HepG2 (cell line): ENCODE results near the gene SERTM1. TPM values are rescaled to one million over a fixed set of nuclear protein-coding genes. Genes with fewer than 3 reads are reported as not detected.

Experiments used
- ATAC-seq: fragments of 200-7000 bp; cut with Tn5 transposase; 3 replicates; pipeline ENCODE4 v1.9.1; 2020; ENCODE audit warnings: mild to moderate bottlenecking, moderate library complexity
- BruUV-seq: library from RNA; stranded (reverse); fragments of 400-500 nt; replicated peaks from 2 replicates; lab custom pipeline; 2021; lab: Mats Ljungman, UMichigan
- CTCF ChIA-PET: fragments of 300-600 bp; formaldehyde crosslinking; extraction: SDS; loops from one replicate; lab custom pipeline; 2021; ENCODE audit warnings: low total read pairs, inconsistent platforms, low intra/inter-chr PET ratio; lab: Yijun Ruan, JAX
- POLR2A ChIA-PET: fragments of 350-600 bp; sonication (Branson Sonifier 250); formaldehyde crosslinking; loops from one replicate; lab custom pipeline; 2020; ENCODE audit warnings: antibody characterized with exemption, inconsistent platforms; lab: Yijun Ruan, JAX
- DNase-seq: peaks from one replicate; pipeline ENCODE4 v3.0.0-alpha.2; 2015; ENCODE audit warnings: low spot score
- FAIRE-seq: peaks from 3 replicates; lab custom pipeline; 2011; peaks lifted over from hg19 to GRCh38; lab: Jason Lieb, UNC
- H2AFZ ChIP-seq: one replicate; pipeline ENCODE4 v1.6.1; 2011; ENCODE audit warnings: low read length, inconsistent platforms
- H3K27ac ChIP-seq: fragments of 300-600 bp; 3 replicates; pipeline ENCODE4 v1.8.0; 2011; ENCODE audit warnings: mixed run types, mild to moderate bottlenecking, mixed read lengths, low read length, inconsistent platforms; ENCODE audit not compliant: insufficient read depth; ENCODE audit errors: extremely low read length
- H3K27me3 ChIP-seq, 2 experiments: fragments of 200-600 bp in 1 of 2; 2 replicates in 1 of 2; 3 replicates in 1 of 2; pipeline versions ENCODE4 v1.6.0 to v1.8.0; 2011; ENCODE audit warnings: low read length in 2 of 2, mild to moderate bottlenecking in 2 of 2, moderate library complexity in 2 of 2, inconsistent platforms in 1 of 2; ENCODE audit not compliant: insufficient read depth in 2 of 2, control insufficient read depth in 1 of 2
- H3K36me3 ChIP-seq, 2 experiments: fragments of 200-600 bp in 1 of 2; replicated peaks in 1 of 2; 2 replicates in 1 of 2; 3 replicates in 1 of 2; pipeline versions ENCODE4 v1.5.1 to v1.8.0; 2011; ENCODE audit warnings: low read length in 2 of 2, inconsistent platforms in 1 of 2; ENCODE audit not compliant: insufficient read depth in 2 of 2, control insufficient read depth in 1 of 2
- H3K4me1 ChIP-seq: 2 replicates; pipeline ENCODE4 v1.5.1; 2012; ENCODE audit warnings: low read length, inconsistent platforms; ENCODE audit not compliant: insufficient read depth
- H3K4me2 ChIP-seq: 2 replicates; pipeline ENCODE4 v1.6.0; 2011; ENCODE audit warnings: low read depth, low read length, inconsistent platforms
- H3K4me3 ChIP-seq, 3 experiments: fragments of 200-600 bp in 1 of 3; sonication (generic), shearing (Covaris generic) in 1 of 3; replicated peaks in 1 of 3; 2 replicates each; pipeline ENCODE4 v1.5.1; 2011 to 2016; ENCODE audit warnings: low read length in 3 of 3, inconsistent platforms in 2 of 3, low read depth in 2 of 3, mild to moderate bottlenecking in 2 of 3, control low read depth in 1 of 3, mixed read lengths in 1 of 3; ENCODE audit not compliant: insufficient read depth in 1 of 3
- H3K79me2 ChIP-seq: one replicate; pipeline ENCODE4 v1.6.1; 2011; ENCODE audit warnings: low read length, inconsistent platforms; ENCODE audit not compliant: insufficient read depth
- H3K9ac ChIP-seq: 2 replicates; pipeline ENCODE4 v1.6.0; 2011; ENCODE audit warnings: mild to moderate bottlenecking, low read depth, low read length, inconsistent platforms; ENCODE audit not compliant: insufficient read depth
- H3K9me3 ChIP-seq: 2 replicates; pipeline ENCODE4 v1.5.1; 2012; ENCODE audit warnings: mild to moderate bottlenecking, low read length
- H4K20me1 ChIP-seq: 2 replicates; pipeline ENCODE4 v1.6.0; 2011; ENCODE audit warnings: inconsistent platforms, mild to moderate bottlenecking, low read length, moderate library complexity; ENCODE audit not compliant: insufficient read depth
- CAMTA2 ChIP-seq: sonication (generic); formaldehyde crosslinking; IDR thresholded peaks from 2 replicates; pipeline ENCODE4 v1.4.0; 2020; ENCODE audit warnings: mild to moderate bottlenecking, missing genetic modification reagents, borderline replicate concordance
- FOSL2 ChIP-seq: sonication (generic); formaldehyde crosslinking; IDR thresholded peaks from 2 replicates; pipeline ENCODE4 v1.4.0; 2020; ENCODE audit warnings: missing genetic modification reagents
- GATAD1 ChIP-seq: IDR thresholded peaks from 2 replicates; pipeline ENCODE4 v1.6.1; 2016; ENCODE audit warnings: missing genetic modification reagents, missing compliant biosample characterization
- NFYB ChIP-seq: sonication (generic); formaldehyde crosslinking; IDR thresholded peaks from 2 replicates; pipeline ENCODE4 v1.4.0; 2020; ENCODE audit warnings: missing genetic modification reagents
- ZFAT ChIP-seq: sonication (generic); formaldehyde crosslinking; conservative IDR thresholded peaks from 2 replicates; pipeline ENCODE4 v1.8.1; 2023; ENCODE audit warnings: missing genetic modification reagents, inconsistent platforms
- ZNF549 ChIP-seq: sonication (generic); formaldehyde crosslinking; IDR thresholded peaks from 2 replicates; pipeline ENCODE4 v1.5.0; 2020; ENCODE audit warnings: missing genetic modification reagents
- WGBS: methylation state at CpG from one replicate; pipeline ENCODE4 v1.1.6; 2017; ENCODE audit warnings: low lambda C conversion rate; 5-methylcytosine and 5-hydroxymethylcytosine counted together
- in situ Hi-C: cut with HindIII; loops from 2 replicates; pipeline ENCODE4 v1.10.0; 2017; ENCODE audit warnings: low pct_unique_long_range_greater_than_20kb; ENCODE audit not compliant: extremely low pct_ligation_motif_present
- intact Hi-C: fragments of 100-400 bp; cut with micrococcal nuclease; formaldehyde crosslinking; loops from one replicate; pipeline ENCODE4 v1.10.0; 2022; ENCODE audit not compliant: unreplicated experiment
- polyA plus RNA-seq, 8 experiments: library from polyadenylated mRNA; depleted of rRNA in 3 of 8; stranded (reverse) in 7 of 8; unstranded in 1 of 8; fragments of >200 nt; fragmentation: Illumina TruSeq in 4 of 8; extraction: Trizol in 4 of 8; gene quantifications; 2 replicates each; pipeline versions ENCODE4 v1.2.1 to v1.2.3, GENCODE V29; 2011 to 2016; ENCODE audit warnings: low read depth in 4 of 8, missing spikeins in 1 of 8, mixed read lengths in 1 of 8; ENCODE audit not compliant: insufficient read depth in 1 of 8
- total RNA-seq, 5 experiments: library from RNA; depleted of rRNA; stranded (reverse); fragments of >200 nt; fragmentation: Illumina TruSeq; extraction: Trizol; gene quantifications; 2 replicates each; pipeline ENCODE4 v1.2.3, GENCODE V29; 2016; ENCODE audit warnings: low read depth in 1 of 5
- TF ChIP-seq, protein P1 (sequence below): sonication (generic); formaldehyde crosslinking; IDR thresholded peaks from 2 replicates; pipeline ENCODE4 v1.5.1; 2020; ENCODE audit warnings: mild to moderate bottlenecking, missing genetic modification reagents
- TF ChIP-seq, protein P2 (sequence below): sonication (generic); formaldehyde crosslinking; IDR thresholded peaks from 2 replicates; pipeline ENCODE4 v1.8.0; 2022; ENCODE audit warnings: mild to moderate bottlenecking, missing genetic modification reagents; ENCODE audit not compliant: insufficient replicate concordance
- TF ChIP-seq, protein P3 (sequence below): sonication (generic); formaldehyde crosslinking; IDR thresholded peaks from 2 replicates; pipeline ENCODE4 v1.5.1; 2020; ENCODE audit warnings: mild to moderate bottlenecking, moderate library complexity, missing genetic modification reagents

SERTM1 gene
- total and polyA plus RNA-seq, 2 of the 13 experiments (the other 11 are each of a cell fraction or from before 2014, with no cell fraction given), result not detected

DNA sequence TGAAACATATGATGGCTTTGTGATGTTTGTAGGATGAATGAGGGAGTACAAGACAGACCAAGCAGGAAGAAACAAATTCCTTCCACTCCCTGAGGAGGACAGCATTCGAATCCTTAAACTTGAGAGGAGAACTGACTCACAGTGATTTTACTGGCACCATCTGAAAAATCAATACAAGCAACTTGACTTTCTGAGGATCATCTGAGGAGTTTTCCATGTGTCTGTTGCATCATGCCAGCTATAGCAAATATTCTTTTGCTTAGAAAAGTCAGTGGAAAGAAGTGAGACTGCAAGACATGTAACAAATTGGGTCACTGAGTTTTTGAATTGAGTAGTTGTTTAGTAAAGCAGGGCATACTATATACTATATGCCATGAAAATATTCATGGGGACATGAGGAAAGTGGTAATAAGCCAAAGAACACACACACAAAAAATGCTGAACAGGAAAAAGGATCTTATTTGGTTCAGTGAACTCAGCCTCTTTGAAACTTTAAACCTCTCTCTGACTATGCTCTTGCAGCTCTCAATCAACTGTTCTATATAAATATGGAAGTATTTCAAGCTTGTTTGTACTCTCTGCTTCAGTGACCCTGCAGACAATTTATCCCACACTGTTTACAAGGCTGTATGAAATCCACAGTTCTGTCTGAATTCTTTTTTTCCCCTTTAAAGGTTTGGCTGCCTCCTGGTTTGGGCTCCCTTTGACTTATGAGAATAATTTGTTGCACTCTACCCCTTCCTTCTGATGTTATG lies 35.5 kb downstream of the SERTM1 start:
- no peak for FAIRE-seq
- Histone ChIP-seq H3K79me2 (no peaks in the 10 kb centered on the region), H3K4me3 (no peak overlapping the region), H3K9ac (no peak overlapping the region), H3K36me3 (no peaks in the 10 kb centered on the region), H3K27ac (no peak overlapping the region), H3K9me3 (no peaks in the 10 kb centered on the region), H3K4me2 (no peak overlapping the region), H4K20me1 (no peaks in the 10 kb centered on the region), H3K27me3 (peaks cover 0 to 9% of the 10 kb centered on the region in 2 experiments; a peak in 2 of 5 replicates), H2AFZ (no peak overlapping the region), H3K4me1 (no peaks in the 10 kb centered on the region)
- ChIA-PET POLR2A (no interaction called here), CTCF (no interaction called here)
- in situ Hi-C loops, result no loop called here
- TF ChIP-seq, protein P1, sequence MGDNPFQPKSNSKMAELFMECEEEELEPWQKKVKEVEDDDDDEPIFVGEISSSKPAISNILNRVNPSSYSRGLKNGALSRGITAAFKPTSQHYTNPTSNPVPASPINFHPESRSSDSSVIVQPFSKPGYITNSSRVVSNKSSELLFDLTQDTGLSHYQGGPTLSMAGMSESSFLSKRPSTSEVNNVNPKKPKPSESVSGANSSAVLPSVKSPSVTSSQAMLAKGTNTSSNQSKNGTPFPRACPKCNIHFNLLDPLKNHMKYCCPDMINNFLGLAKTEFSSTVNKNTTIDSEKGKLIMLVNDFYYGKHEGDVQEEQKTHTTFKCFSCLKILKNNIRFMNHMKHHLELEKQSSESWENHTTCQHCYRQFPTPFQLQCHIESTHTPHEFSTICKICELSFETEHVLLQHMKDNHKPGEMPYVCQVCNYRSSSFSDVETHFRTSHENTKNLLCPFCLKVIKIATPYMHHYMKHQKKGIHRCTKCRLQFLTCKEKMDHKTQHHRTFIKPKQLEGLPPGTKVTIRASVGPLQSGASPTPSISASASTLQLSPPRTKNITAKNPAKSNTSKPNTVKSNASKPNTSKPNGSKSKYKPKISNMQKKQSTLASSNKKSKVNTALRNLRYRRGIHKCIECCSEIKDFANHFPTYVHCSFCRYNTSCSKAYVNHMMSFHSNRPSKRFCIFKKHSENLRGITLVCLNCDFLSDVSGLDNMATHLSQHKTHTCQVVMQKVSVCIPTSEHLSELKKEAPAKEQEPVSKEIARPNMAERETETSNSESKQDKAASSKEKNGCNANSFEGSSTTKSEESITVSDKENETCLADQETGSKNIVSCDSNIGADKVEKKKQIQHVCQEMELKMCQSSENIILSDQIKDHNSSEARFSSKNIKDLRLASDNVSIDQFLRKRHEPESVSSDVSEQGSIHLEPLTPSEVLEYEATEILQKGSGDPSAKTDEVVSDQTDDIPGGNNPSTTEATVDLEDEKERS (CRISPR knock-in tag), result no peak
- no peak for TF ChIP-seq CAMTA2 (CRISPR knock-in tag)
- TF ChIP-seq ZFAT (CRISPR knock-in tag), result no peak
- TF ChIP-seq, protein P2, sequence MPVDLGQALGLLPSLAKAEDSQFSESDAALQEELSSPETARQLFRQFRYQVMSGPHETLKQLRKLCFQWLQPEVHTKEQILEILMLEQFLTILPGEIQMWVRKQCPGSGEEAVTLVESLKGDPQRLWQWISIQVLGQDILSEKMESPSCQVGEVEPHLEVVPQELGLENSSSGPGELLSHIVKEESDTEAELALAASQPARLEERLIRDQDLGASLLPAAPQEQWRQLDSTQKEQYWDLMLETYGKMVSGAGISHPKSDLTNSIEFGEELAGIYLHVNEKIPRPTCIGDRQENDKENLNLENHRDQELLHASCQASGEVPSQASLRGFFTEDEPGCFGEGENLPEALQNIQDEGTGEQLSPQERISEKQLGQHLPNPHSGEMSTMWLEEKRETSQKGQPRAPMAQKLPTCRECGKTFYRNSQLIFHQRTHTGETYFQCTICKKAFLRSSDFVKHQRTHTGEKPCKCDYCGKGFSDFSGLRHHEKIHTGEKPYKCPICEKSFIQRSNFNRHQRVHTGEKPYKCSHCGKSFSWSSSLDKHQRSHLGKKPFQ, result no peak
- TF ChIP-seq FOSL2 (CRISPR knock-in tag), result no peak
- TF ChIP-seq, protein P3, sequence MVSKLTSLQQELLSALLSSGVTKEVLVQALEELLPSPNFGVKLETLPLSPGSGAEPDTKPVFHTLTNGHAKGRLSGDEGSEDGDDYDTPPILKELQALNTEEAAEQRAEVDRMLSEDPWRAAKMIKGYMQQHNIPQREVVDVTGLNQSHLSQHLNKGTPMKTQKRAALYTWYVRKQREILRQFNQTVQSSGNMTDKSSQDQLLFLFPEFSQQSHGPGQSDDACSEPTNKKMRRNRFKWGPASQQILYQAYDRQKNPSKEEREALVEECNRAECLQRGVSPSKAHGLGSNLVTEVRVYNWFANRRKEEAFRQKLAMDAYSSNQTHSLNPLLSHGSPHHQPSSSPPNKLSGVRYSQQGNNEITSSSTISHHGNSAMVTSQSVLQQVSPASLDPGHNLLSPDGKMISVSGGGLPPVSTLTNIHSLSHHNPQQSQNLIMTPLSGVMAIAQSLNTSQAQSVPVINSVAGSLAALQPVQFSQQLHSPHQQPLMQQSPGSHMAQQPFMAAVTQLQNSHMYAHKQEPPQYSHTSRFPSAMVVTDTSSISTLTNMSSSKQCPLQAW, result no peak
- no peak for TF ChIP-seq GATAD1
- TF ChIP-seq ZNF549 (CRISPR knock-in tag), result no peak
- TF ChIP-seq NFYB, result no peak
- 0% methylated on average over 1 of the region's 1 CpG for WGBS
- no peak for ATAC-seq
- no peak for DNase-seq
- BruUV-seq, result no TSS peak
- intact Hi-C loops, result no loop called here
